GM18526 (cell line): ENCODE results near the gene SPATA32.

Experiments used
- POLR2A ChIP-seq: IDR thresholded peaks from 3 replicates; pipeline ENCODE4 v1.6.1; 2011; ENCODE audit not compliant: insufficient read length; ENCODE audit errors: extremely low read depth

The SPATA32 gene, protein sequence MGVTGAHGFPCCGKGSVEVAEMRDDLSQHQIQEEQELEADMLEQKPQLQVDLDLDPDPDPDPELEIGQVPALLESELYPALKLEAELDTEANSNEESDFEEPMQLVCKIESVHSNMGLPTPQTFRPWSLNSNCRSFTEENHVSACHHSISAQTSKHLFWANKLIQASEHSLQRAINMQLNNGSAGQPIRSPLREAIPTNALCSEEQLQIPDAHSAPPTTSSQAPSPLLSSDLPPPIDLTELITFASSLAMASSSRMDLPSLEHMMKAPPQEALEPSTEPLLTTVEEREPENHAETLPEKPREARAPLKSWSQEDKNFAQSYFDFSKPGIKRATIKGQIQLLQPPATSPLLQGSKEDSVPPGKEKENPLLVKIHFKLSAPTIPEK

DNA sequence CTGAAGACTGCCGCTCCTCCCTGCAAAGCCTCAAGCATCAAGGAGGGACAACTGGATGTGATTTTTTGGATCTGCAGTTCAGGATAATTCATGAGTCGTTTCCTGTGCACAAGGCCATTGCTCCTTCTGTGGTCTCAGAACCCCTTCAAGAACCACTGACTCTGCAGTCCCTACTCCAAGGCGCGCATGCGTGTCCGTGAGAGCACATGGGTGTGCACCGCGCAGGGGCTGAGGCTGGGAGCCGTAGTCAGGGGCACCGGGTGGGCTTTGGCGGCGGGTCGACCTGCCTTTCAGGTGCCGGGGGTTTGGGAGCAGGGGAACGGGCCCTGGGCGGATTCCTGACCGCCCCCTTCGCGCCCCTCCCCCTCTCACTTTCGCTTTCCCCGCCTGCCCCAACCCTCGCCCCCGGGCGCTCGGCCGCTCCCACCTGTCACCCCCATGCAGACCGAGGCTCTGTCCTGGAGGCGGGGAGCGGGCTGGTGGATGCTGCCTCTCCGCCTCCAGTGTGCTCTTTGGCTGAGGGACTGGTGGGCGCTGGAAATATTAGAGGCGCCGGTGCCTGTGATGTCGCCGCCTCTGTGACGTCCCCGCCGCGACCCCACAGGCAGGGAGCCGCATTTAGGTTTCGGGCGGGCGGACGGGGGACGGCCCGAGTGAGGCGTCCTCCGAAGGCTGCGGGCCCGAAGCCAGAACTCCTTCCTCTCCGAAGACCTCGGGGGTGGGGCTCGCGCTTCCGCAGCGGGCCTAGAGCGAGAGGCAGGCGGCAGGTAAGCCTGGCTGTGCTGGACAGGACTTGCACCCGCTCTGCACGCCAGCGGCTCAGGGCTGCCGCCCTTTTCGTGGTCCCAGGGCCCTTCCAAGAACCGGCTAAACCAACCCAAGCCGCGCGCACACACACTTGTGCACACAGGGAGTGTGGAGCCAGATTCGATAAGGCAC is at the start of gene SPATA32:
TSS of gene SPATA32 (minus strand) at position 518 of the 939 bp plus-strand sequence. CDS start at position 440, 78 bp downstream.
- peak; percentile 9 for TF ChIP-seq POLR2A

DNA sequence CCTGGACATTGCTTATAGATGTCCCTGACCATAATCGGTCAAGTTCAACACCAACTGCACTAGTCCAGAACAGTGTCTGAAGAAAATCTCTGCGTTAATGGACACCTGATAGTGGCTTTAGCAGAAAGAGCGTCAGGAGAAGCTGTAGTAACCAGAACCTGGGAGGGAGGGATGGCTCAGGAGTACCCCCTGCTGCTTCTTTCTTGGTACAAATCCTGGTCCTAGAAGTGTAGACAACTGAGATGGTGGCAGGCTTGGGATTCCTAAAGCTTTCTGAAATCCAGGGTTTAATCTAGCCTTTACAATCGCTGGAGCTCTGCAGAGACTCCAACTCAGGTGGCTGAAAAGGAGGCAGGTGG is 49.5 kb upstream of the SPATA32 start:
- no peak for TF ChIP-seq POLR2A

DNA sequence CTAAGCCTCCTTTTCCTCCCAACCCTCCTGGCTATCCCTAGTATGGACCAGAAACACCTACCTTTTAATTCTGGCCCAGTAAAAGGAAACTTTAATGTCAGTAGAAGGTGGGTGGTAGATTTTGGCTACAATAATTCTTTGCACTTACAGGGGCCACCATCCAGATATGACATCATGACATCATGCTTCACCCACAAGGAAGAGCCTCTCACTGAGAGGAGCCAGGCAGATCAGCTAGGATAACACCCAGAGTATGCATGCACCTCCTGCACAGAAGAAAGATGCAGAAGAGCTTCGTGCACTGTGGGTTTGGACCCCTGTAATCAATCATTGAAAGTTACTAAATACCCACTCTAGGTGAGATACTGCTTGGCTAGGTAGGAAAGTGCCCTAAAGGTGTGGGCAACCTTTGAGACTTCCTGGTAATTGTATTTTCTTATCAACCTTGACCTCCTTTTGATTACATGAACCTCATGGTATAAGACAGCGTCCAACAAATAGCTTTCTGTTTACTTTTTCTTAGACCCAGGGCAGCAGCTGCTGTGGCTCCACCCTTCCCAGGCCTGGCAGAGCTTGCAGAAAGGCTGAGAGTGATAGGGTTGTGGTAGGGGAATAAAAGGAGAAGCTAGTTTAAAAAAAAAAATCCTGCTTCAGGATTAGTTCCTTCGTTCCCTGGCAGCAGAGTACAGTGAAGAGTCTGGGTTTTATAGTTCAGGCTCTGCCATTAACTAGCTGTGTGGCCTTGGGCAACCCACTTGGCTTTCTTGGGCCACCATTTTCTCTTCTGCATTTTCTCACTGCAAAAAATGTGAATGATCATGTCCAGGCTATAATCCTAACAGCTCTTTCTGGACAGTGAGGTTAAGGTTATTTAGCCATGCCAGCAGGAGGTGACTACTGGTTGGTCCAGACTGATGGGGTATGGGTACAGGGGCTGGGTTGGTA is 48.8 kb upstream of the SPATA32 start:
- no peak for TF ChIP-seq POLR2A

- TF ChIP-seq POLR2A: no peak
Measured at GRCh38 chr17:45309400-45309799, 47.5 kb upstream of the SPATA32 start.

- no peak for TF ChIP-seq POLR2A
Measured at GRCh38 chr17:45308840-45309239, 46.9 kb upstream of the SPATA32 start.

GRCh38 chr17:45308016-45308365 is 46.1 kb upstream of the SPATA32 start:
- no peak for TF ChIP-seq POLR2A

- TF ChIP-seq POLR2A: no peak
Measured at GRCh38 chr17:45307290-45308015, 45.6 kb upstream of the SPATA32 start.

DNA sequence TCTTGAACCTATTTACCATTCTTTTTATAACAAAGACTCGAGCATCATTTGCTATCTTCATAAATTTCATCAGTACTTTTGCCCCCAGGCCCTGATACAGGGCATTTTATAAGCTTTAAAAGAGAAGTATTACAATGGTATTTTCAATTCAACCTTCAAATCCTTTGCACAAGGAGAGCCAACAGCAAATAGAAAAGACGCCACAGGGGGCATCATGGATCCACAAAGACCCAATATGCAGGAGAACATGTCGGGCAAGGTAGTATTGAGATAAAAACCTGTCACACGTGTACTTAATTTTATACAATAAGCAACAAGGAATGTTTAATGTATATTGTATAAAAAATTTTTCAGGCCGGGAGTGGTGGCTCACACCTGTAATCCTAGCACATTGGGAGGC is 44.7 kb upstream of the SPATA32 start:
- no peak for TF ChIP-seq POLR2A

DNA sequence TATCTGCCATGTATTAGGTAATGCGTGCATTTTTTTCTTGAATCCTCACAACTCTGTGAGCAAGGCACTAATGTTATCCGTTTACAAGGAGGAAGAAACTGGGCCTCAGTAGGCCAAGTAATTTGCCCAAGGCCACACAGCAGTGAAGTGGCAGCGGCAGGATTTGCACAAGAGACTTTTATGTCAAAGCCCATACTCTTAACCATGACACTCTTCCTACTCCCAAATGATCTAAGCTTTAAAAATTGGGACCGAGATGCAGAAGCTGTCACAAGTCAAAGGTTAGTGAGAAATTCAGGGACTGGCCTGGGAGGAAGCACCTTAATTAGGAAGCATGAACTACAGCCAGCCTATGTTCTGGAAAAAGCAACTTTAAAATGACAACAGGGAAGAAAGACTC is 44.2 kb upstream of the SPATA32 start:
- no peak for TF ChIP-seq POLR2A

DNA sequence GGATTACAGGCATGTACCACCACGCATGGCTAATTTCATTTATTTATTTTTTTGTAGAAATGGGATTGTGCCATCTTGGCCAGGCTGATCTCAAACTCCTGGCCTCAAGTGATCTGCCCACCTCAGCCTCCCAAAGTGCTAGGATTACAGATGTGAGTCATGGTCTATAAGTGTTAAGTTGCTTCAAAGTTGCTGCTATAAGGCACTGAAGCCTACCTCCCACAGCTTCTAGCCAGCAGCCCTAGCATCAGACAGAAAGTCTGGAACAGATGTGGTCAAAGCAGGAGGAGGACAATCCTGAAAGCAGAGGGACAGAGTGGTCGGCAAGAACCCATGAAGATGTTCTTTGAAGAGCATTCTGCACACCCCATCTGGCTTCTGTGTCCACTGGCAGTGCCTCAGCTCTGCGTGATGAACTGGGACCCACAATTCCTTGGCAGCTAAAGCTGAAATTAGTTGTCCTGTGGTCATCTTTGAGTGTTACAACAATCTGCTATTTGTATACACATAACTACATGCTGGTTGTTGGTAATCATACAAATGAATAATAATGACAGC is 43.7 kb upstream of the SPATA32 start:
- no peak for TF ChIP-seq POLR2A

DNA sequence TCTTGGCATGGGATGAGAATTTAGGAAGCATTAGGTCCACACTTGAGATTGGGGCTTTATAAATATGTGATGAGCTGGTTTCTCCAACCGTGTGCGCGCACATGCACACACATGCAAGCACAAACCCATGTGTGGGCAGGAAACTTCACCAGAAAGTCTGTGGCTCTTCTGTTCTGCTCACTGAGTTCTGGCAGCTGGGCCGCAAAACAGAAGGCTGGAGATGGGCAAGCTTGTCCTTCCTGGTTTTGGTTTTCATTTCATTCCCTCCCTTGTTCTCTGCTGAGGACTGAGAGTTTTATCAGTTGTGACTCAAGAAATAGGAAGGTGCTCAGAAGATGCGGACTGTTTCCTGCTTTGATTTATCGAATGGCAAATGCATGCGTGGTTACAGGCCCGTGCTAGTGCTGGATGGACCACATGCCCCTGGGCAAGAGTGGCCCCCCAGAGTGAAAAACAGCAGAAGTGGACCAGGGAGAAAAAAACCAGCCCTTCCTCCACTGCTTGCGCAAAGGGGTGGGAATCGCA is 40.8 kb upstream of the SPATA32 start:
- TF ChIP-seq POLR2A: no peak

DNA sequence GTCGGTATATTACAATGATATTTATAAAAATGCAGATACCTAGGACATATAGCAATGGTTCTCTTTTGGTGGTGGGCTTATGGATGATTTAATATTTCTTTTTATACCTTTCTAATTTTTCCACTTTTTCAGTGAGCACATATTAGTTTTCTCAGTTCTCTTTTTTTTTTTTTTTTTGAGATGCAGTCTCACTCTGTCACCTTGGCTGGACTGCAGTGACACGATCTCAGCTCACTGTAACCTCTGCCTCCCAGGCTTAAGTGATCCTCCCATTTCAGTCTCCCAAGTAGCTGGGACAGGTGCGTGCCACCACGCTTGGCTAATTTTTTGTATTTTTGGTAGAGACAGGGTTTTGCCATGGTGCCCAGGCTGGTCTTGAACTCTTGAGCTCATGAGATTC is 39.8 kb upstream of the SPATA32 start:
- no peak for TF ChIP-seq POLR2A

- no peak for TF ChIP-seq POLR2A
Measured at GRCh38 chr17:45300060-45300751, 38.3 kb upstream of the SPATA32 start.
